ENCODE data around the gene RYR3. TPM values are rescaled to one million over a fixed set of nuclear protein-coding genes. Genes with fewer than 3 reads are reported as not detected.

The RYR3 gene
- total RNA-seq, 1 donor from 2014 or later, result 1.5 TPM

- Histone ChIP-seq H4K20me1 (ENCODE audit: insufficient read depth, low read length) (no peaks in the 10 kb centered on the region), H3K4me2 (ENCODE audit: low read length) (no peak overlapping the region), H3K79me2 (ENCODE audit: insufficient read depth, low read length) (no peaks in the 10 kb centered on the region), H3K27me3 (ENCODE audit: insufficient read depth, low read length) (no peaks in the 10 kb centered on the region), H3K4me3 (ENCODE audit: insufficient read depth, low read depth, low read length) (no peak overlapping the region), H2AFZ (ENCODE audit: low read depth, low read length) (no peak overlapping the region), H3K36me3 (ENCODE audit: insufficient read depth, low read length) (no peaks in the 10 kb centered on the region), H3K9me3 (ENCODE audit: insufficient read depth, low read depth, low read length) (peaks cover 2% of the 10 kb centered on the region), H3K9ac (ENCODE audit: low read length) (no peak overlapping the region), H3K27ac (ENCODE audit: low read depth, low read length) (no peak overlapping the region), H3K4me1 (ENCODE audit: insufficient read depth, low read length) (no peaks in the 10 kb centered on the region)
- Mint-ChIP-seq H3K4me3 (ENCODE audit: unreplicated experiment) (no peak overlapping the region), H3K27ac (ENCODE audit: unreplicated experiment) (no peak overlapping the region), H3K36me3 (ENCODE audit: low read depth, unreplicated experiment) (peaks cover 2% of the 10 kb centered on the region), H3K4me1 (ENCODE audit: low read depth, unreplicated experiment) (no peaks in the 10 kb centered on the region), H3K9me3 (ENCODE audit: unreplicated experiment) (peaks cover 12% of the 10 kb centered on the region), H3K27me3 (ENCODE audit: low read depth, unreplicated experiment) (peaks cover 4% of the 10 kb centered on the region)
- DNase-seq (ENCODE audit: low read depth), result no peak
- no peak for TF ChIP-seq EZH2 (IDR thresholded peaks at IDR 0.05; ENCODE audit: insufficient read depth, low read length)
- no peak for TF ChIP-seq CTCF (IDR thresholded peaks at IDR 0.05; ENCODE audit: insufficient read depth, low read depth, low read length)
- no peak for FAIRE-seq
Measured at GRCh38 chr15:33757516-33758232, 446.9 kb downstream of the RYR3 start.

GRCh38 chr15:33766389-33766788 is 455.6 kb downstream of the RYR3 start:
- Histone ChIP-seq H3K9ac (ENCODE audit: low read length) (no peak overlapping the region), H4K20me1 (ENCODE audit: insufficient read depth, low read length) (no peaks in the 10 kb centered on the region), H3K27me3 (ENCODE audit: insufficient read depth, low read length) (no peaks in the 10 kb centered on the region), H2AFZ (ENCODE audit: low read depth, low read length) (no peak overlapping the region), H3K79me2 (ENCODE audit: insufficient read depth, low read length) (no peaks in the 10 kb centered on the region), H3K9me3 (ENCODE audit: insufficient read depth, low read depth, low read length) (no peaks in the 10 kb centered on the region), H3K4me2 (ENCODE audit: low read length) (no peak overlapping the region), H3K27ac (ENCODE audit: low read depth, low read length) (no peak overlapping the region), H3K4me3 (ENCODE audit: insufficient read depth, low read depth, low read length) (no peak overlapping the region), H3K4me1 (ENCODE audit: insufficient read depth, low read length) (no peaks in the 10 kb centered on the region), H3K36me3 (ENCODE audit: insufficient read depth, low read length) (no peaks in the 10 kb centered on the region)
- Mint-ChIP-seq H3K27ac (ENCODE audit: unreplicated experiment) (no peak overlapping the region), H3K4me3 (ENCODE audit: unreplicated experiment) (no peak overlapping the region), H3K4me1 (ENCODE audit: low read depth, unreplicated experiment) (no peaks in the 10 kb centered on the region), H3K36me3 (ENCODE audit: low read depth, unreplicated experiment) (no peaks in the 10 kb centered on the region), H3K9me3 (ENCODE audit: unreplicated experiment) (peaks cover 2% of the 10 kb centered on the region), H3K27me3 (ENCODE audit: low read depth, unreplicated experiment) (peaks cover 6% of the 10 kb centered on the region)
- FAIRE-seq (no peak), DNase-seq (ENCODE audit: low read depth) (no peak)
- TF ChIP-seq CTCF (IDR thresholded peaks at IDR 0.05; ENCODE audit: insufficient read depth, low read depth, low read length) (no peak), EZH2 (IDR thresholded peaks at IDR 0.05; ENCODE audit: insufficient read depth, low read length) (no peak)

GRCh38 chr15:33768670-33769190 is 458.0 kb downstream of the RYR3 start:
- H3K27ac Mint-ChIP-seq (ENCODE audit: unreplicated experiment), result no peak overlapping the region
- H3K36me3 ChIP-seq (ENCODE audit: insufficient read depth, low read length), result no peaks in the 10 kb centered on the region
- H2AFZ ChIP-seq (ENCODE audit: low read depth, low read length), result no peak overlapping the region
- H3K9me3 Mint-ChIP-seq (ENCODE audit: unreplicated experiment), result no peaks in the 10 kb centered on the region
- no peaks in the 10 kb centered on the region for H3K79me2 ChIP-seq (ENCODE audit: insufficient read depth, low read length)
- H3K27me3 Mint-ChIP-seq (ENCODE audit: low read depth, unreplicated experiment), result peaks cover 6% of the 10 kb centered on the region
- no peak overlapping the region for H3K4me2 ChIP-seq (ENCODE audit: low read length)
- H3K27ac ChIP-seq (ENCODE audit: low read depth, low read length), result no peak overlapping the region
- peaks cover 3% of the 10 kb centered on the region for H3K27me3 ChIP-seq (ENCODE audit: insufficient read depth, low read length)
- DNase-seq (ENCODE audit: low read depth), result no peak
- FAIRE-seq, result no peak
- TF ChIP-seq EZH2 (IDR thresholded peaks at IDR 0.05; ENCODE audit: insufficient read depth, low read length) (no peak), CTCF (IDR thresholded peaks at IDR 0.05; ENCODE audit: insufficient read depth, low read depth, low read length) (no peak)
- H3K4me3 ChIP-seq (ENCODE audit: insufficient read depth, low read depth, low read length), result no peak overlapping the region
- H4K20me1 ChIP-seq (ENCODE audit: insufficient read depth, low read length), result no peaks in the 10 kb centered on the region
- H3K36me3 Mint-ChIP-seq (ENCODE audit: low read depth, unreplicated experiment), result no peaks in the 10 kb centered on the region
- no peaks in the 10 kb centered on the region for H3K4me1 ChIP-seq (ENCODE audit: insufficient read depth, low read length)
- H3K9ac ChIP-seq (ENCODE audit: low read length), result no peak overlapping the region
- no peaks in the 10 kb centered on the region for H3K9me3 ChIP-seq (ENCODE audit: insufficient read depth, low read depth, low read length)
- no peak overlapping the region for H3K4me3 Mint-ChIP-seq (ENCODE audit: unreplicated experiment)
- H3K4me1 Mint-ChIP-seq (ENCODE audit: low read depth, unreplicated experiment), result no peaks in the 10 kb centered on the region

All from astrocyte (in vitro differentiated cells and primary cell).